GM18508 (cell line): ENCODE data around the gene GAGE2A.
"Not testable (repeated sequence)": the region's sequence is repeated elsewhere in the genome, so short reads cannot be mapped to it uniquely, and the experiment has no call there.

ENCODE experiments used
- ATAC-seq: cut with Tn5 transposase; IDR thresholded peaks from one replicate; pipeline ENCODE4 v1.9.1; 2021; ENCODE audit warnings: moderate number of reproducible peaks; ENCODE audit not compliant: insufficient read depth, unreplicated experiment

GAGE2A gene, protein sequence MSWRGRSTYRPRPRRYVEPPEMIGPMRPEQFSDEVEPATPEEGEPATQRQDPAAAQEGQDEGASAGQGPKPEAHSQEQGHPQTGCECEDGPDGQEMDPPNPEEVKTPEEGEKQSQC

GRCh38 chrX:49589196-49589595, at the start of gene GAGE2A:
GAGE2A (plus strand) TSS chrX:49589496; CDS start chrX:49590651, 1,155 bp downstream.
- not testable (repeated sequence) for ATAC-seq

DNA sequence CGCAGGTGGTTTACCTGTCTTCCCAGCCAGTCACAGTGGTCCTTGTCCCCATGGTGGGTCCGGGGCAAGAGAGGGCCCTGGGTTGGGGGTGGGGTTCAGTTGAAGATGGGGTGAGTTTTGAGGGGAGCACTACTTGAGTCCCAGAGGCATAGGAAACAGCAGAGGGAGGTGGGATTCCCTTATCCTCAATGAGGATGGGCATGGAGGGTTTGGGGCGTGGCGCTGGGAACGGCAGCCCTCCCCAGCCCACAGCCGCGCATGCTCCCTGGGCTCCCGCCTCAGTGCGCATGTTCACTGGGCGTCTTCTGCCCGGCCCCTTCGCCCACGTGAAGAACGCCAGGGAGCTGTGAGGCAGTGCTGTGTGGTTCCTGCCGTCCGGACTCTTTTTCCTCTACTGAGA, 47.9 kb upstream of the GAGE2A start, which contains the start of gene GAGE12D:
Gene GAGE12D (plus strand): TSS at position 301 of the 400 bp plus-strand sequence. CDS start 1,155 bp downstream, outside the sequence.
- not testable (repeated sequence) for ATAC-seq

DNA sequence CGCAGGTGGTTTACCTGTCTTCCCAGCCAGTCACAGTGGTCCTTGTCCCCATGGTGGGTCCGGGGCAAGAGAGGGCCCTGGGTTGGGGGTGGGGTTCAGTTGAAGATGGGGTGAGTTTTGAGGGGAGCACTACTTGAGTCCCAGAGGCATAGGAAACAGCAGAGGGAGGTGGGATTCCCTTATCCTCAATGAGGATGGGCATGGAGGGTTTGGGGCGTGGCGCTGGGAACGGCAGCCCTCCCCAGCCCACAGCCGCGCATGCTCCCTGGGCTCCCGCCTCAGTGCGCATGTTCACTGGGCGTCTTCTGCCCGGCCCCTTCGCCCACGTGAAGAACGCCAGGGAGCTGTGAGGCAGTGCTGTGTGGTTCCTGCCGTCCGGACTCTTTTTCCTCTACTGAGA, 38.3 kb upstream of the GAGE2A start, which contains the start of gene GAGE12E:
Gene GAGE12E (plus strand): TSS at position 301 of the 400 bp plus-strand sequence. CDS start 1,155 bp downstream, outside the sequence.
- not testable (repeated sequence) for ATAC-seq

DNA sequence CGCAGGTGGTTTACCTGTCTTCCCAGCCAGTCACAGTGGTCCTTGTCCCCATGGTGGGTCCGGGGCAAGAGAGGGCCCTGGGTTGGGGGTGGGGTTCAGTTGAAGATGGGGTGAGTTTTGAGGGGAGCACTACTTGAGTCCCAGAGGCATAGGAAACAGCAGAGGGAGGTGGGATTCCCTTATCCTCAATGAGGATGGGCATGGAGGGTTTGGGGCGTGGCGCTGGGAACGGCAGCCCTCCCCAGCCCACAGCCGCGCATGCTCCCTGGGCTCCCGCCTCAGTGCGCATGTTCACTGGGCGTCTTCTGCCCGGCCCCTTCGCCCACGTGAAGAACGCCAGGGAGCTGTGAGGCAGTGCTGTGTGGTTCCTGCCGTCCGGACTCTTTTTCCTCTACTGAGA, 28.8 kb upstream of the GAGE2A start, which contains the start of gene GAGE12F:
Gene GAGE12F (plus strand): TSS at position 301 of the 400 bp plus-strand sequence. CDS start 1,155 bp downstream, outside the sequence.
- not testable (repeated sequence) for ATAC-seq

GRCh38 chrX:49568728-49569127, 20.6 kb upstream of the GAGE2A start:
- ATAC-seq, result not testable (repeated sequence)

- ATAC-seq, result not testable (repeated sequence)
Measured at GRCh38 chrX:49569152-49569551, 20.1 kb upstream of the GAGE2A start.

DNA sequence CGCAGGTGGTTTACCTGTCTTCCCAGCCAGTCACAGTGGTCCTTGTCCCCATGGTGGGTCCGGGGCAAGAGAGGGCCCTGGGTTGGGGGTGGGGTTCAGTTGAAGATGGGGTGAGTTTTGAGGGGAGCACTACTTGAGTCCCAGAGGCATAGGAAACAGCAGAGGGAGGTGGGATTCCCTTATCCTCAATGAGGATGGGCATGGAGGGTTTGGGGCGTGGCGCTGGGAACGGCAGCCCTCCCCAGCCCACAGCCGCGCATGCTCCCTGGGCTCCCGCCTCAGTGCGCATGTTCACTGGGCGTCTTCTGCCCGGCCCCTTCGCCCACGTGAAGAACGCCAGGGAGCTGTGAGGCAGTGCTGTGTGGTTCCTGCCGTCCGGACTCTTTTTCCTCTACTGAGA, 19.2 kb upstream of the GAGE2A start, which contains the start of gene GAGE12G:
Gene GAGE12G (plus strand): TSS at position 301 of the 400 bp plus-strand sequence. CDS start 1,155 bp downstream, outside the sequence.
- ATAC-seq, result not testable (repeated sequence)

GRCh38 chrX:49579649-49580048, 9.6 kb upstream of the GAGE2A start, which contains the start of gene GAGE12H:
GAGE12H (plus strand) TSS chrX:49579949; CDS start chrX:49581104, 1,155 bp downstream.
- ATAC-seq, result not testable (repeated sequence)

DNA sequence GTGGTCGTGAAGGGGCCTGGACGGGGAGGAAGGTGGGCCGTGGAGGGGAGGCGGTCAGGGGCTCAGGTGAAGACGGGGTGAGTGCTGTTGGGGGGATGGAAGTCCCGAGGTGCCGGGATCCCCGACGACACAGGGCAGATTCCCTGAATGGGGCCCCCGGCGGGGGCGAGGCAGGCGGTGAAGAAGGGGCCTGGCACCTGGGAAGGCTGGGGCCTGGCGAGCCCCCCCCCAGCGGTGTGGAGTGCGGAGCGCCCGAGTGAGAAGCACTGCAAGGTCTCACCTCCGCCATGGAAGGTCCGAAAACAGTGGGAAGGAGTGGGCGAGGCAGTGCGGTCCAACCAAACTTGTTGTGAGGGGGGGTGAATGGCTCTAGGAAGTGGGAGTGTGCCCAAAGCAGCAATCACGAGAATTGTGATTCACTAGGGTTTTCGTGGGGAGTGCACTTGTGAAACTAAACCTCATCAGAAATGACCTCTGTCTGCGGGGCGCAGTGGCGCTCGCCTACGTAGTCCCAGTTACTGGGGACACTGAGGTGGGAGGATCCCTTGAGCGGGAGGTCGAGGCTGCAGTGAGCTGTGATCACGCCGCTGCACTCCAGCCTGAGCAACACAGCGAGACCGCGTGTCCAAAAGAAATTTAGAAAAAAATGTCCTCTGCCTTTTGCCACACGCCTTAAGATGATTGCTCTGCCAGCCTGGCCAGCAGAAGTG, 628 bp downstream of the GAGE2A start:
- not testable (repeated sequence) for ATAC-seq

- ATAC-seq, result not testable (repeated sequence)
Measured at GRCh38 chrX:49590488-49590887, 1.2 kb downstream of the GAGE2A start.

DNA sequence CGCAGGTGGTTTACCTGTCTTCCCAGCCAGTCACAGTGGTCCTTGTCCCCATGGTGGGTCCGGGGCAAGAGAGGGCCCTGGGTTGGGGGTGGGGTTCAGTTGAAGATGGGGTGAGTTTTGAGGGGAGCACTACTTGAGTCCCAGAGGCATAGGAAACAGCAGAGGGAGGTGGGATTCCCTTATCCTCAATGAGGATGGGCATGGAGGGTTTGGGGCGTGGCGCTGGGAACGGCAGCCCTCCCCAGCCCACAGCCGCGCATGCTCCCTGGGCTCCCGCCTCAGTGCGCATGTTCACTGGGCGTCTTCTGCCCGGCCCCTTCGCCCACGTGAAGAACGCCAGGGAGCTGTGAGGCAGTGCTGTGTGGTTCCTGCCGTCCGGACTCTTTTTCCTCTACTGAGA, 9.4 kb downstream of the GAGE2A start, which contains the start of gene GAGE1:
Gene GAGE1 (plus strand): TSS at position 301 of the 400 bp plus-strand sequence. CDS start 1,155 bp downstream, outside the sequence.
- ATAC-seq, result not testable (repeated sequence)

DNA sequence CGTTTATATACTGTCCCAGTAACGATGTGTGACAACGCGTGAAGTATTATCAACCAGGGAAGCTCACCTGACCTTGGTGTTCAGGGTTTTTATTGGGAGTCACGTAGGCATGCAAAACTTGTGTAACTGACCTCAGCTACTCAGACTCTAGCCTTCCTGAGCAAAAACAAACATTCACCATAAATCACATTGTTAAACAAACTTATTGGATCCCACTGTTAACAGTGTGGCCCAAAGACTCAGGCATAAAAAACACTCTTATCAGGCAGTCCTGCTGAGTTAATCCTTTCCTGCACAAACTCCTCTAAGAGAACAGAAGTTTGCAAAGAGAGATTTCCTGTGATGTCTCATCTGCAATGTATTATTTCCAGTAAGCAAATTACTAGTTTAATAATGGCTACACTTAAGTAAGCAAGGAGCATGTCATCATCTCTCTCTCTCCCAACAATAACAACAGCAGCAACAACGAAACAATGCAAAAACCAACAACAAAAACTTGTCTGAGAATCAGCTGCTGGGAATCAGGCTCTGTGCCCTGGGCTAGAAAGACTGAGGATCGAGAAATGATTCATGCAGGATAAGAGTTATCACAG, 21.5 kb downstream of the GAGE2A start:
- ATAC-seq, result no peak

DNA sequence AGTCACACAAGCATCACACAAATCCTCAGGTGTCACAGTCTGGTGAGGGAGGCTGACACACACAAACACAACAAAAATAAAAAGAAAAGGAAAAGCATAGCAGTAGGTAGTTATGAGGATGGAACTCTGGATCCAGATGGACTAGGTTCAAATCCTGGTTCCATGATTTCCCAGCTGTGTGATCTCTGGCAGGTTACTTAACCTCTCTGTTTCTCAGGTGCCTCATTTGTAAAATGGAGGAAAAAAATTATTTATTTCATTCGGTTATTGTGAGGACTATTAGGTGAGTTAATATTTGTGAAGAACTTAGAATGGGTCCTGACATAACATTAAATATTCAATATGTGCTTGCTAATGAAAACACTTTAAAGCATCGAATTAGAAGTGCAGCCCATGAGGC, 29.3 kb downstream of the GAGE2A start:
- ATAC-seq, result no peak

DNA sequence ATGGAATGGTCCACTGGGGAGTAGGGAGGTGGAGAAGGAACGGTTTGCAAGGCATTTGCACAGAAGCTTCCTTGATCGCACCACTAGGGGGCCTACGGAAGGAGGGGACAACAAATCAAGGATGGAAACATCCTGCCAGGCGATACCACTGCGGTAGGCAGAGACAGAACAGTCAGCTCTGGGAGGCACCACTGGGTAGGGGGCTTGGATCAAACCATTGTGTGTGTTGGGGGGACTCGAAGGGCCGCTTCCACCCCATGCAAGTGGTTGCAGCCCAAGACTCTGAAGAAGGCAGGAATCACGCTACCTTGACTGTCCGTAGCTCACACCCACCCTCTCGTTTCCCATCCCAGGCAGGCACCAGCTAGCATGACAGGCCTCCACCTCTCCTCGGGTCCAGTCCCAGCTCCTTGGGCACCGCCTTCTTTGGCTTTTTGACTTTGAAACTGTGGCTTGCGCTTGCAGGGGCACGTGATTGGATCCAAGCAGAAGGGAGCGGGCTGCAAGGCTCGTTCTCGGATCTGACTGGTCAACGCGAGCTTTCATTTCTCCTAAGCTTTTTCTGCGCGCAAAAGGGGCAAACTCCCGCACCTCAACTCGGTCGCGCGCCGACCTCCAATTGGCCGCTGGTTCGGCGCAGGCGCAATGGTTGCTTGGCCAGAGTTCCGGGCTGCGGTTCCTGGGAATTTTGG, 37.9 kb downstream of the GAGE2A start:
- ATAC-seq, result no peak

DNA sequence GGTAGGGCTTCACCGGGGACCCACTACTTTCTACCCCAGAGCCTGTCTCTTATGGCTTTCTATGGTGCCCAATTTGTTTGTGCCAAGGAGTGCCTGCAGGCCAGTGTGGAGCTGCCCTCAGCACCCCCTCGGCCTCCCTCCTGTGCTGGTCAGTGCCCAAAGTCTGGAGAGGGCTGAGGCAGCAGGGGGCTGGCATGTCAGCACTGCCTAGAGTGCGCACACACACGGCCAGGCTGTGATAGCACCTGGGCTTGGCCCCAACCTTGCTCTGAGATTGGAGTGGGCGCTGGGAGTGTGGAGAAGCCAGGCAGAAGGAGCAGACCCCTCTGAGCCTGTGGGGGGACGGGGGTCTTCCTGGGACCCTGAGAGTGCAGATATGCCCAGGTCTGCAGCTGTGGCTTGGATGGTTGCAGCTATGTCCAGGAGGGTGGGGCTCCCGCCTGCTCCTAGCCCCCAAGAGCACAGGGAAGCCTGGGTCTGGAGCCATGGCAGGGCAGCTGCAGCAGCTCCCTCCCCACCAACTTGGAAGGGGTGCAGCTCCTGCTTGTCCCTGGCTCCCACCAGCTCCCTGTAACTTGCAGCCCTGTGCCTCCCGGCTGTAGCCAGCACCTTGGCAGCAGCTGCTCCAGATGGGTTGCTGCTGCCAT, 55.8 kb downstream of the GAGE2A start:
- no peak for ATAC-seq
